HG03108 (cell line): ENCODE results near the gene CHST7.

ENCODE experiments used
- ATAC-seq: cut with Tn5 transposase; IDR thresholded peaks from one replicate; pipeline ENCODE4 v1.9.1; 2021; ENCODE audit warnings: moderate library complexity; ENCODE audit not compliant: unreplicated experiment

The CHST7 gene

DNA sequence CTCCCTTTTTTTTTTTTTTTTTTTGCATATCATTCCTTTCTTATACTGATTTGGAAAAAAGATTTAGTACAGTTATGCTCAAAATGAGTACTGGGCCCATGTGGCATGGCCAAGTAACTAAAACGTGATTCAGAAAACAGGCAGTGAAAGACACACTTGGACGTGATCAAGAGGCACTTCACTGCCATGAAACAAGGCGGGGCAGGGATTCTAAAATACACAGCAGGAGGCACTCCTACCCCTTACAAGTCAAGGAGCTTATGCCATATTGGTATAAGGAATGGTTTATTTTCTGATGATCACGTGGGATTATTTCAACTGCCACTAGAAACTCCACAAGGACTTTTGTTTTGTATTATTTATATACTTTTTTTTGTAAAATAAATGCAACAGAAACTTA, 72.0 kb downstream of the CHST7 start:
- no peak for ATAC-seq

DNA sequence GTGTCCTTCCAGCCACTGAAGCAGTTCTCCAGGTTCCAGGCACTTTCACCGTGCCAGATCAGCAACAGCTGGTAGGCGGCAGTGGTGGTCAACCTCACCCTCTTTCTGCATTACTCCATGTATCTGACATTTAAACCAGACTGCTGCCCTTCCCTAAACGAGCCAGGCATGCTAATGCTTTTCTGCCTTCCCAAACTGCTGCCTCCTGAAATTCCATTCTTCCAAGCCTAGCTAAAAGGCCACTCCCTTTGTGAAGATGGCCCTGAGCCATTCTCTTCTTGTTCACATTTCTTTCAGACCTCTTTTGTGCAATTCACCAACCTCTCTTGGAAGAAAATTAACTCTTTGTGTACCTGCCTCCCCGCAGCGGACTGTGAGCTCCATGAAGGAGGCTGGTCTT, 73.7 kb downstream of the CHST7 start:
- no peak for ATAC-seq
